Neuron (in vitro differentiated cells): Measurements from ENCODE around the gene USB1.

Experiments
- H2AFZ ChIP-seq: one replicate; pipeline ENCODE4 v1.6.1; 2013; ENCODE audit warnings: low read depth, mild to moderate bottlenecking, inconsistent platforms, low read length, moderate library complexity
- H3K27me3 ChIP-seq: one replicate; pipeline ENCODE4 v1.6.1; 2013; ENCODE audit warnings: low read length; ENCODE audit not compliant: insufficient read depth
- H3K36me3 ChIP-seq: one replicate; pipeline ENCODE4 v1.6.1; 2013; ENCODE audit warnings: low read length; ENCODE audit not compliant: insufficient read depth
- H3K4me1 ChIP-seq: one replicate; pipeline ENCODE4 v1.6.1; 2013; ENCODE audit warnings: low read length; ENCODE audit not compliant: insufficient read depth
- H3K4me3 ChIP-seq: 2 replicates; pipeline ENCODE4 v1.5.1; 2013; ENCODE audit warnings: mild to moderate bottlenecking, low read length, moderate library complexity
- H3K9me3 ChIP-seq: one replicate; pipeline ENCODE4 v1.6.1; 2013; ENCODE audit warnings: low read length

The USB1 gene, protein sequence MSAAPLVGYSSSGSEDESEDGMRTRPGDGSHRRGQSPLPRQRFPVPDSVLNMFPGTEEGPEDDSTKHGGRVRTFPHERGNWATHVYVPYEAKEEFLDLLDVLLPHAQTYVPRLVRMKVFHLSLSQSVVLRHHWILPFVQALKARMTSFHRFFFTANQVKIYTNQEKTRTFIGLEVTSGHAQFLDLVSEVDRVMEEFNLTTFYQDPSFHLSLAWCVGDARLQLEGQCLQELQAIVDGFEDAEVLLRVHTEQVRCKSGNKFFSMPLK

DNA sequence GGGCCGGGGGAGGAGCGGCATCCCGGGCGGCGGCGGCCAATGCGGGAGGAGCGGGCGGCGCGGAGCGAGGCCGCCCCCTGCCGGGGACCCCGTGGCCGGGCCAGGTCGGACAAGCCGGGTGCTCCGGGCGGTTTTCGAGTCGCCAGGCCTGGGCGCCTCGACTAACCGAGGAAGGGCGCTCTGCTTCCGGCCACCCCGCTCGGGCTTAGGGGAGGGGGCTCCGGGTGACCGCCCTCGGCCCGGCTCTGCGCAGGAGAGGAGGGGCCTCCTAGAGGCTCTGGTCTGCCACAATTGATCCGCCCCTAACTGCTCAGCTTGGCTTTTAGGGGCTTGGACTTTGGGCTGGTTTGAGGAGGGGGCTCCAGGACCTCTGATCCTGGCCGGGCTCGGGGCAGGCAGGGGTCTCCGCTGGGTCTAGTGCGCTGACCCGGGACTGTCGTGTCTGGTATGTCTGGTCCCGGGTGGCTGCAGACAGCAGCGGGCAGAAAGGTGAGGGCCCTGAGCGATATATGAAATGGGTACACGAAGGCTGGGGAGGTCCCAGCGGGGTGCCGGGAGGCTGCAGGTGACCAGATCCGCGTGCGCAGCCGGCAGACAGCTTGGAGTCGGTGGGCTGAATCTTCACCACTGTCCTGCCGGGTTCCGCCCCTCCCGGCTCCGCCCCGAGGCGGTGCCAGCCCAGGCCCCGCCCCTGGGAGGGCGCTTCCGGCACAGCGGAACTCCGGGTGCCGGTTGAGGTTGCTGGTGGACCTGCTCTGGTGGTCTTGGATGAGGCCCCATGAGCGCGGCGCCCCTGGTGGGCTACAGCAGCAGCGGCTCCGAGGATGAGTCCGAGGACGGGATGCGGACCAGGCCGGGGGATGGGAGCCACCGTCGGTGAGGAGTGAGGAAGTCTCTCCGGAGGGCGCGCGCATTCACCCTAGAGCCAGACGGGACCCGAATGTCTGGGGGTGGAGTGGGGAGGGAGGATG, at the start of gene USB1:
Gene USB1 (plus strand): TSS at position 702 of the 971 bp plus-strand sequence. CDS start 77 bp downstream, at position 779.
- H2AFZ ChIP-seq, result peak within 1 kb of the TSS; percentile 77
- H3K4me3 ChIP-seq, result peak within 1 kb of the TSS; percentile 66
- no peaks in the 10 kb centered on the region for H3K27me3 ChIP-seq
- peaks cover 42% of the 10 kb centered on the region for H3K36me3 ChIP-seq
- H3K4me1 ChIP-seq, result peaks cover 23% of the 10 kb centered on the region
- H3K9me3 ChIP-seq, result no peaks in the 10 kb centered on the region

DNA sequence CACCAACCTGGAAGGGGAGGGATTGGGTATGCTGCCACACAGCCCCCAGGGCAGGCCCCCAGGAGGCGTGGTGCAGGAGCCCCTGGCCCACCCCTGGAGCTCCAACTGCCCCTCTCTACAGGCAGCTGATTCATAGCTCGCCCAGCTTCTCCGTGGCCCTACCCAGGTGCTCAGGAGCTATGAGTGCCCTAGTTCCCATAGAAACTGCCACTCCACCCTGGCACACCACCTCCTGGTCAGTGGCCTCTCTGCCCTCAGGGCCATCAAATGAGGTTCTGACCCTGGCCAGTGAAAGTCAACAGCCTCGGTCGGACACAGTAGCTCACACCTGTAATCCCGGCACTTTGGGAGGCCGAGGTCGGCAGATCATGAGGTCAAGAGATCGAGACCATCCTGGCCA, 48.3 kb upstream of the USB1 start:
- H3K9me3 ChIP-seq, result no peaks in the 10 kb centered on the region
- no peaks in the 10 kb centered on the region for H3K36me3 ChIP-seq
- no peaks in the 10 kb centered on the region for H3K4me1 ChIP-seq
- no peak overlapping the region for H2AFZ ChIP-seq
- peaks cover 3% of the 10 kb centered on the region for H3K27me3 ChIP-seq
- H3K4me3 ChIP-seq, result no peak overlapping the region

DNA sequence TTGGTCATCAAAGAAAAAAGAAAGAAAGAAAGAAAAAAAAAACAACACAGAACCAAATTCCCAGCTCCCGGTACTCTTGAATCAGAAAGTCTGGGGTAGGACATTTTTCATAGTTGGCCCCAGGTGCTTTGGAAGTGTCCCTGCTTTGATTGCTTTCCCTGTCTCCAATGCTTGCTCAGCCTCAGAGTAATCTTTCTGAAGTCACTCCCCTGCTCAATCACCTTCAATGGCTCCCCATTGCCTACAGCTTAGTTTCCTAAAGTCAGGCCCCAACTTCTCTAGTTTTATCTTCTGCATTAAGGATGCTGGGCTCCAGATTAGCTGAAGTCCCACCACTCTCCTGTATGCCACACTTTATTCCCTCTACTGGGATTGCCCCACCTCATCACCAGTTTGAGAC, 47.4 kb upstream of the USB1 start:
- Histone ChIP-seq H3K9me3 (no peaks in the 10 kb centered on the region), H3K4me1 (no peaks in the 10 kb centered on the region), H3K4me3 (no peak overlapping the region), H3K36me3 (no peaks in the 10 kb centered on the region), H3K27me3 (peaks cover 5% of the 10 kb centered on the region), H2AFZ (no peak overlapping the region)

DNA sequence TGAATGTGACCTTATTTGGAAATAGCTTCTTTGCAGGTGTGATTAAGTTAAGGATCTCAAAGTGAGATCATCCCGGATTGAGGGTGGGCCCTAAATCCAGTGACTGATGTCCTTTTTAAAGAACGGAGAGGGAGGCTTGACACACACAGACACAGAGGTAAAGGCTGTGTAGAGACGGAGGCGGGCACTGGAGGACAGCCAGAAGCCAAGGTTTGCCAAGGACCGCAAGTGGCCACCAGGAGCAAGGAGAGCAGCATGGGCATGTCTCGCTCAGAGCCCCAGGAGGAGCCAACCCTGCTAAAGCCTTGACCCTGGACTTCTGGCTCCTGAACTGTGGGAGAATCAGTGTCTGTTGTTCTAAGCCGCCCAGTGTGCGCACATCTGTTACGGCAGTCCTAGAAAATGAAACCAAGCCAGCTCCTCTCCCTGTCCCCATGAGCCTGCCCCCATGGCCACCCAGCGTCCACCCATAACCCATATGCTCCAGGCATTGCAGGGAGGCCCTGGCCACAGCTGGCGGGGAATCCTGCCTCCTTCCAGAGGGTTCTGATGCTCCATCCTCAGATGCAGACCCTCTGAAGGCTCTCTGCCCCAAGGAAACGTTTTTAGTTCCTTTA, 45.5 kb upstream of the USB1 start:
- H3K27me3 ChIP-seq, result peaks cover 15% of the 10 kb centered on the region
- H3K36me3 ChIP-seq, result no peaks in the 10 kb centered on the region
- H3K9me3 ChIP-seq, result no peaks in the 10 kb centered on the region
- H3K4me3 ChIP-seq, result no peak overlapping the region
- no peak overlapping the region for H2AFZ ChIP-seq
- no peaks in the 10 kb centered on the region for H3K4me1 ChIP-seq

DNA sequence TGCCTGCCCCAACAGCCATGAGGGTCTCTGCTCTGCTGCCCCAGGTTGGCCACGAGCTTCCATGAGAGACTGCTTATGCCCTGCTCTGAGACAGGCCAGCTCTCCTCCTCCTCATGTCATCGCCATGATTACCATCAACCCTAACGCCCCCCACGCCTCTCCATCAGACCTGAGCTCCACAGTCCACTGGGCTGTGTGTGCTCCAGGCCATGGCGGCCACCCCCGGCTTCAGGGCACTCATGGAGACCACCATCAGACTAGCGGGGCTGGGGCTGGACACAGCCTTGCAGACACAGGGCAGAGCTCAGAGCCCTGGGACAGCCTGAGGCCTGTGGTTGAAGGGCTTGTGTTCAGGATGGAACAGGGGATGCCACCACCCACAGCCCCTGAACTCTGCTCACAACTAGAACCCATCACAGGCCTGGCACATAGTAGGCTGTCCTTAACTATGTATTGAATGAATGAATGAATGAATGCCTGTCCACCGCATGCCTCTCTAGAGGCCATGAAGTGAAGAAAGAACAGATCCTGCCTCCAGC, 44.9 kb upstream of the USB1 start:
- H3K4me3 ChIP-seq, result no peak overlapping the region
- no peak overlapping the region for H2AFZ ChIP-seq
- H3K36me3 ChIP-seq, result no peaks in the 10 kb centered on the region
- no peaks in the 10 kb centered on the region for H3K9me3 ChIP-seq
- no peaks in the 10 kb centered on the region for H3K4me1 ChIP-seq
- H3K27me3 ChIP-seq, result peaks cover 15% of the 10 kb centered on the region

DNA sequence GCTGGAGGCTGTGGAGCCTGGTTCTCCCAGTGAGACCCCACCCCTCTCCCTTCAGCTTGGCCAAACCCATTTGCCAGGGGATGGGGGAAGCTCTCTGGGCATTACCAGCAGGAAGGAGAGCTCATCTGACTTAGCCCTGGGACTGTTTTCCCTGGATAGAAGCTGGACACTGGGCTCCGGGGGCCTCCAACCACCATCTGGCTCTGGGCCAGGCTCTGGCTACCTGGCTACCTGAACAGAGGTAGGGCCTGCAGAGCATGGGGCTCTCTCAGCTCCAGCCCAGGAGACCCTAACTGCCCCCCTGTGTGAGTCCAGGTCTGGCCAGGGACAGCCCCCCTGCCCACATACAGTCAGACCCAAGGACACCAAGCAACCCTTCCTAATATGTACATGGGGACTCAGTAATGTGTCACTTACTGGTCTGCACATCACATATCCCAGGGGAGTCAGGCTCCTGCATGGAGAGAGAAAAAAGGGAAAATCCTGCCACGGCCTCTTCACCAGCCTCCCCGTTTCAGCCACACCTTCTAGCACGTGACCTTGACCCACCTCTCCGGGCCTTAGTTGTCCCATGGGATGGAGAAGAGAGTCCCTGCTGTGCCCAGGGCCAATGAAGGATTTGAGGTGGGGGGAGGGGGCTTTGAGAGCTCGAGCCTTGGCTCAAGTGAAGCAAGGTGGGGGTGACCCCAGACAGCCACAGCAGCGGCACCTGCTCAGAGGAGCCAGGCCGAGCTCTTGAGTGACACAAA, 44.1 kb upstream of the USB1 start:
- Histone ChIP-seq H3K27me3 (peaks cover 19% of the 10 kb centered on the region), H2AFZ (no peak overlapping the region), H3K36me3 (no peaks in the 10 kb centered on the region), H3K4me3 (no peak overlapping the region), H3K4me1 (no peaks in the 10 kb centered on the region), H3K9me3 (no peaks in the 10 kb centered on the region)

DNA sequence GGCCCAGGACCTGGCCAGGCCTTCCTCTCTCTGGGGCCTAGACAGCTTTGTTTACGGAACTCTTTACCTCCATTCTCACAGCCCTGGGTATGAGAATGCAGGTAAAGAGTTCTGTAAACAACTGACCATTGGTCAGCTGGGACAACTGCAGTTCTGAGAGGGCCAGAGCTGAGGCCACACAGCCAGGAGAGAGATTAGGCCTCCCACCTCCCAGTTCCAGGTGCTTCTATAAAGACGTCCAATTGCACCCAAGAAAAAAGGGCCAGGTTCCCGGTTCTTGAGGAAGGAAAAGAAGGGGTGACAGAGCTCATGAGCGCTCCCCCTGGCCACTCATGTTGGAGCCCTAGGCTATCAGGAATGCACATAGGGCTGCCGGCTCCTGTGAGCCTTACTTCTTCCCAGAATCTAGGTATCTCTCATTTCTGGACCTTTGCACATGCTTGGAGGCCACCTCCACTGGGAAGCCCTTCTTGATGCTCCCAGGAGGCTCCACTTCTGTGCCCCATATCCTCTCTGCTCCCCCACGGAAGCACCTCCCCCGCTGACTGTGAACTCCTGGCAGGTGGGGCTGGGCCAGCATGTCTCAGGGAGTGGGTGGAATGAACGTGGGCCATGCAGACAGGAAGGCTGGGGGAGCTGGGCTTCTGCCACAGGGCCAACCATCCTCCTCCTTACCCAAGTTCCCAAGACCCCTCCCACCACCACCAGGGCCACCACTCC, 43.4 kb upstream of the USB1 start:
- H3K27me3 ChIP-seq, result peaks cover 24% of the 10 kb centered on the region

DNA sequence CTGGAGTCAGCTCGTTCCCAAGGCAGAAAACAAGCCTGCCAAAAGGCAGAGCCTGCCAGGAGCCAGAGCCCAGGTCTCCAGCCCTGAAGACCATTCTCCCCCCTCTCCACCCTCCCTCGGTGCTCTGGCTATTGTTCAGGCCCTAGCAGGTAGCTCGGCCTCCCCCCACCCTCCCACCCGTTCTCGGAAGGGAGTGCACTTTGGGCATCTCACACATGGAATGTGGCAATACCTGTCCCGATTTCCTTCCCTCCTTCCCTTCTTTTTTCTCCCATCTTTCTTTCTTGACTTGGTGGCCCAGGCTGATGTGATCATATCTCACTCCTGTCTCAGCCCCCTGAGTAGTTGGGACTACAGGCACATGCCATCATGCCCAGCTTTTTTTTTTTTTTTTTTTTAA, 42.7 kb upstream of the USB1 start:
- Histone ChIP-seq H3K36me3 (no peaks in the 10 kb centered on the region), H3K4me1 (no peaks in the 10 kb centered on the region), H2AFZ (no peak overlapping the region), H3K9me3 (no peaks in the 10 kb centered on the region), H3K27me3 (peaks cover 26% of the 10 kb centered on the region), H3K4me3 (no peak overlapping the region)

More for the DNA sequence above, 43.4 kb upstream of the USB1 start:
- Histone ChIP-seq H3K4me3 (no peak overlapping the region), H3K4me1 (no peaks in the 10 kb centered on the region), H3K36me3 (no peaks in the 10 kb centered on the region), H2AFZ (no peak overlapping the region), H3K9me3 (no peaks in the 10 kb centered on the region)

DNA sequence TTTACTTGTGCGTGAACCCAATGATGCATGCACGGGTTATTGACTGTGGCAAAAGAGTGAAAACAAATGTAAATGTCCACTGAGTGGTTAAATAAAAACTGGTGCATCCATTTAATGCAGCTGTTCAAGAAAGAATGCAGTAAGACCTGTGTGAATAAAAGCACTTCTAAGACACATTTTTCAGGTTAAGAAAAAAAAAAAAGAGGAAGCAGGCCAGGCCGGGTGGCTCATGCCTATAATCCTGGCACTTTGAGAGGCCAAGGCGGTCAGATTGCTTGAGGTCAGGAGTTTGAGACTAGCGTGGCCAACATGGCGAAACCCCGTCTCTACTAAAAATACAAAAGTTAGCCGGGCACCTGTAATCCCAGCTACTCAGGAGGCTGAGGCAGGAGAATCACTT, 42.1 kb upstream of the USB1 start:
- H3K4me3 ChIP-seq, result no peak overlapping the region
- no peak overlapping the region for H2AFZ ChIP-seq
- H3K27me3 ChIP-seq, result peaks cover 26% of the 10 kb centered on the region
- no peaks in the 10 kb centered on the region for H3K4me1 ChIP-seq
- no peaks in the 10 kb centered on the region for H3K9me3 ChIP-seq
- H3K36me3 ChIP-seq, result no peaks in the 10 kb centered on the region

DNA sequence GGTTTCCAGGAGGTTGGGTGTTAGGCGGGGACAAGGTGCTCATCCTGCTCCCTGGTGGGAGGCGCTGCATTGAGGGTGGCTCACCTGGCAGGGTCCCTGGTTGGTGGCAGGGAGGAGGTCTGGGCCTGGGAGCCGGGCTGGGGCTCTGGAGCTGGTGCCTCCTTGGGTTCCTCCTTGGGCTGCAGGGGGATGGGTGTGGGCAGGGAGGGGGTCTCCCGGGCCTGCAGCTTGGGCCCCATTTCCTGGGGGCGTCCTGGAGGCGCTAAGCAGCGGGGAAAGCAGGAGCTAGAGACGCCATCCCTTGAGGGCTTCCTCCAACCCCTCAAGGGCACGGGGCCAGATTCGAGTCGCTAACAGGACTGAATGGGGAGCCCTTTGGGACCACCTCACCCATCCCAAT, 41.4 kb upstream of the USB1 start:
- Histone ChIP-seq H3K27me3 (peaks cover 26% of the 10 kb centered on the region), H3K4me3 (no peak overlapping the region), H3K9me3 (no peaks in the 10 kb centered on the region), H3K36me3 (no peaks in the 10 kb centered on the region), H3K4me1 (no peaks in the 10 kb centered on the region), H2AFZ (no peak overlapping the region)

DNA sequence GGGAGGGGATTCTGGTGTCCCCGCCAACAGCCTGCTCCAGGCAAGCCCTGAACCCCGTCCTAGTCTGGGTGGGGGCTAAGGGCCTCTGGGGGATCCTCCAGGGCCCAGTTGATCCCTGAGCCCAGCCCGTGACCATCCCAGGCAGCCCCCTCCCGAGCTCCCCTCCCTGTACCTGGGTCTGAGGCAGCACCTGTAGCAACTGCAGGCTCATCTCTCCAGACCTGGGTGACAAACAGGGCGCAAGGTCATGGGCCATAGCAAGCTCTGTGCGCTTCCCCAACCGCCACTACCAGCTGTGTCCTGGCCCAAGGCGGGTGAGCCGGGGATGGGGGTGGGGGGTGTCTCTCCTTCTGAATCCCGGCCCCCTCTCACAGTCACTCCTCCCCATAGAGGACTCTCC, 40.9 kb upstream of the USB1 start:
- no peaks in the 10 kb centered on the region for H3K4me1 ChIP-seq
- H2AFZ ChIP-seq, result no peak overlapping the region
- H3K27me3 ChIP-seq, result peaks cover 26% of the 10 kb centered on the region
- no peak overlapping the region for H3K4me3 ChIP-seq
- H3K9me3 ChIP-seq, result no peaks in the 10 kb centered on the region
- H3K36me3 ChIP-seq, result no peaks in the 10 kb centered on the region

DNA sequence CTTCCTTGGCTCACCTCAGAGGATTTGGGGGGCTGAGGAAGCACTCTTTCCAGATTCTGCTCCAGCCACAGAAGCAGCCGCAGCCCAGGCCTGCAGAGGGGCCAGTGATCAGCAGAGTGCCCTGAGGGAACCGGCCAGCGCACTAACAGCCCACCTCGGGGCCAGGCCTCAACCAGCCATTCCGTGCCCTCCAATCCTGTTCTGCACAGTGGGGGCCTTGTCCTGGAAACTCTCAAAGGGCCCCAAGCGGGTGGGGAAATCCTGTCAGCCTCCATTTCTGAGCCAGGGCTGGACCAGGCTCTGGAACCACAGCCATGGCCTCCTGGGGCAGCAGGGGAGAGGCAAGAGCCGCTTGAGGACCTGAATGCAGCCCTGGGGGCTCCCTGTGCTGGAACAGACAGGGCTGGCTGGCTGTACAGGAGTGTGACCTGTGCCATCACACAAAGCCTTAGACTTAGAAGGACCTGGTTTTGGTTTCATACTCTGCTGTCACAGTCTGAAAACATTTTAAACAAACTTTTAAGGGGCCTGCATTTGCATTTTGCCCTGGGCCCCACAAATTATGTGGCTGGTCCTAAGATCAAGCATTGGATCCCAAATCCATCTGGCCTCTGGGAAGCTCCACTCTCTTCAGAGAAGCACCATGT, 40.3 kb upstream of the USB1 start:
- peaks cover 26% of the 10 kb centered on the region for H3K27me3 ChIP-seq
- H3K9me3 ChIP-seq, result no peaks in the 10 kb centered on the region
- H3K4me1 ChIP-seq, result no peaks in the 10 kb centered on the region
- H3K4me3 ChIP-seq, result no peak overlapping the region
- H3K36me3 ChIP-seq, result no peaks in the 10 kb centered on the region
- H2AFZ ChIP-seq, result no peak overlapping the region
